Effector memory CD8-positive, alpha-beta T cell (primary cell): Measurements from ENCODE around the gene PTGDR.

Experiments
- ATAC-seq: fragments of 150-1000 bp; cut with Tn5 transposase; replicated peaks from 2 replicates; pipeline ENCODE4 v1.10.0; 2021; ENCODE audit warnings: mild to moderate bottlenecking, moderate library complexity
- DNase-seq, 3 experiments: peaks; one replicate each; pipeline ENCODE4 v3.0.0; 2021
- H3K27ac Mint-ChIP-seq, 2 donors: one replicate each; pipeline ENCODE4 v1.8.0; 2022; ENCODE audit warnings: mild to moderate bottlenecking in 2 of 2, mixed read lengths in 2 of 2, moderate library complexity in 2 of 2
- H3K27me3 Mint-ChIP-seq, 2 donors: one replicate each; pipeline ENCODE4 v1.8.0; 2022; ENCODE audit warnings: mixed read lengths in 2 of 2
- H3K36me3 Mint-ChIP-seq: one replicate; pipeline ENCODE4 v1.8.0; 2022; ENCODE audit warnings: mild to moderate bottlenecking, moderate library complexity, mixed read lengths; ENCODE audit not compliant: insufficient read depth
- H3K4me1 Mint-ChIP-seq, 2 donors: one replicate each; pipeline ENCODE4 v1.8.0; 2022; ENCODE audit warnings: low read depth in 2 of 2, mixed read lengths in 2 of 2
- H3K4me3 Mint-ChIP-seq, 2 donors: one replicate each; pipeline ENCODE4 v1.8.0; 2022; ENCODE audit warnings: mild to moderate bottlenecking in 2 of 2, mixed read lengths in 2 of 2, moderate library complexity in 2 of 2
- H3K9me3 Mint-ChIP-seq, 2 donors: one replicate each; pipeline ENCODE4 v1.8.0; 2022; ENCODE audit warnings: mixed read lengths in 2 of 2

Gene PTGDR

DNA sequence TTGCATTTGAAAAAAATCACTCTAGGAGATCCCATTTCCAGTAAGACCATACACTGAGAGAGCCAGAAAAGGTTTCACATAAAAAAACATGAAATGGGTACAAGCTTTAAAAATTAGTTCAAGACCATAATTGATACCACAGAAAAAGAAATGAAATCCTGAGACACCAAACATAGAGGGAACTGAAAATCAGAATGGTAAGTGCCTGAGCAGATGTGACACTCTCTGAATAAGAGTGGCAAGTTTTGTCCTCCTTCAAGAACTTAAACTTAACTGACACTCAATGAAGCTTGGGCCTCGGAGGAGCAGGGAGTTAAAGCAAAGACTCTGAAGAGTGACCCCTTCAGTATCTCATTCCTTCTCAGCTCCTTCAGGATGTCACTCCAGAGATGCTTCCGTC lies 23.2 kb upstream of the PTGDR start:
- Mint-ChIP-seq H3K36me3 (peaks cover 2% of the 10 kb centered on the region), H3K9me3 (peaks cover 0 to 5% of the 10 kb centered on the region in 2 donors), H3K27ac (no peak overlapping the region), H3K4me3 (no peak overlapping the region), H3K27me3 (no peaks in the 10 kb centered on the region), H3K4me1 (peaks cover 38 to 66% of the 10 kb centered on the region in 2 donors)
- ATAC-seq (no peak), DNase-seq (no peak)

DNA sequence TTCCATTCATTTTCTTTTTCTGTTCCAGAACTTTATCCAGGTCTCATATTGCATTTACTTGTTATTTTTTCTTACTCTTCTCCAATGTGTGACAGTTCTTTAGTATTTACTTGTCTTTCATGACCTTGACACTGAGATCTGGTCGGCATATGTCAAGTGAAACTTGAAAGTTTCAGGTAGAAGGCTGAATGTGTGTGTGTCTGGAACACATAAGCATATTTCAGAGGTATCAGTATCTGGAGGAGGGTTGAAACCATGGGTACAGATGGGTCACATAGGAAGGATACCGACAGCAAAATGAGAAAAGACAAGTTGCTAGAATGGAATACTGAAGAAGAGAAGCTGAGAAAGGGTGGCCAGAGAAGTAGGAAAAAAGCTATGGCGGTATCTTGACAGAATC lies 22.5 kb upstream of the PTGDR start:
- Mint-ChIP-seq H3K27me3 (no peaks in the 10 kb centered on the region), H3K4me1 (peaks cover 34 to 60% of the 10 kb centered on the region in 2 donors), H3K27ac (peak overlapping the region in 1 of 2 donors; percentile 3), H3K36me3 (peaks cover 2% of the 10 kb centered on the region), H3K9me3 (peaks cover 0 to 5% of the 10 kb centered on the region in 2 donors), H3K4me3 (no peak overlapping the region)
- DNase-seq (no peak), ATAC-seq (no peak)

DNA sequence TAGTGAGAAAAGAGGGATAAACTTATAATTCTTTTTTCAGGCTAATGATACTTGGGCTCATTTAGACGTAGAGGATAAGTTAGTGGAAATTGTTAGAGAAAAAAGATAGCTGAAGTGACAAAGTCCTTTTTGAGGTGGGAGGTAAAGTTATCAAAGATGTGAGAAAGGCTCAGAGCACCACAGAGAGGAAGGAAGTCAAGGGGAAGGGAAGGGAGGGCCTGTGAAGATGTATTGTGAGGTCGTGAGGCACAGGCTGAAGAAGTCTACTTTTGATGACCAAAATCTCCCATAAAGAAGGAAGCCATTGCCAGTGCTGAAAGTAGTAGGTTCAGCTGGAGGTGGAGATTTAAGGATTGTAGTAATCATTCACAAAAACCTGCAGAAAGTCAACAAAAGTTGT lies 19.4 kb upstream of the PTGDR start:
- peaks cover 2% of the 10 kb centered on the region for H3K36me3 Mint-ChIP-seq
- peak; percentile 99 for ATAC-seq
- DNase-seq: peak in 2 of 3 experiments; percentile 18 to 30
- H3K27ac Mint-ChIP-seq: peak overlapping the region; percentile 54 to 92
- peaks cover 0 to 4% of the 10 kb centered on the region in 2 donors for H3K9me3 Mint-ChIP-seq
- no peaks in the 10 kb centered on the region for H3K27me3 Mint-ChIP-seq
- H3K4me1 Mint-ChIP-seq: peaks cover 24 to 57% of the 10 kb centered on the region in 2 donors
- peak overlapping the region; percentile 40 to 55 for H3K4me3 Mint-ChIP-seq

DNA sequence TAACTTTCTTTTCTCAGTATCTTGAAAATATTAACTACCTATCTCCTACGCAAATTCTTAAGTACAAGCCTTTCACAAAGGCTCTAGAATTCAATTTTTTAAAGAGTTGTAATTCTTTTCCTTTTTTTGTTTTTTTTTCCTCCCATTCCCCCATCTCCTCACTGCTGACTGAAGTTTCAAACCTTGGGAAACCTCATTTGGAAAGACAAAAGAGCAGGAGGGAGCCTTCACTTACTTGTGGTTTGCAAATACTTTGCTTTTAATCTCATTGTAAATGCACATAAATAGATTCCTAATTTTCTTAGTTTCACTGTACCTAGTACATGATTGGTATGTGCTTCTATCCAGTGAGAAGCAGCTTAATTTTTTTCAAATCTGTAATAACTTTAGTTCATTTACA lies 15.8 kb upstream of the PTGDR start:
- Mint-ChIP-seq H3K4me3 (no peak overlapping the region), H3K36me3 (no peaks in the 10 kb centered on the region), H3K4me1 (peaks cover 24 to 44% of the 10 kb centered on the region in 2 donors), H3K9me3 (no peaks in the 10 kb centered on the region), H3K27ac (no peak overlapping the region), H3K27me3 (no peaks in the 10 kb centered on the region)
- ATAC-seq: no peak
- DNase-seq: no peak

DNA sequence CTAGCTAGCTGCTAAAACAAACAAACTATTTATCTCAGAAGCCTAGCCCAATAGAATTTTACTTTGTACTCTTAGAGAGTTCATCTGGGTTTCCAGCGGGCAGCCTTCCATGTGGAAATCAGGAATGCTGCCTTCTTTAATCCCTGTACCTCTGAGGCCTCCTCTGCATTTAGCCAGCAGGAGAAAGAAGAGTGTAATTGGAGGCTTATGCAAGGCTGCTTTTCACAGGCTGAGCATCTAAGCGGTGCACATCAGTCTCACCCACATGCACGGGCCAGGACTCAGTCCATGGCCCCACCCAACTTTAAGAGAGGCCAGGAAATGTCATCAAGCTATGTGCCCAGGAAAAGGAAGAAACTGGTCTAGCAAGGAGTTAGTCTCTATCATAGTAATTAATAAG lies 14.0 kb upstream of the PTGDR start:
- H3K4me3 Mint-ChIP-seq: no peak overlapping the region
- H3K9me3 Mint-ChIP-seq: no peaks in the 10 kb centered on the region

DNA sequence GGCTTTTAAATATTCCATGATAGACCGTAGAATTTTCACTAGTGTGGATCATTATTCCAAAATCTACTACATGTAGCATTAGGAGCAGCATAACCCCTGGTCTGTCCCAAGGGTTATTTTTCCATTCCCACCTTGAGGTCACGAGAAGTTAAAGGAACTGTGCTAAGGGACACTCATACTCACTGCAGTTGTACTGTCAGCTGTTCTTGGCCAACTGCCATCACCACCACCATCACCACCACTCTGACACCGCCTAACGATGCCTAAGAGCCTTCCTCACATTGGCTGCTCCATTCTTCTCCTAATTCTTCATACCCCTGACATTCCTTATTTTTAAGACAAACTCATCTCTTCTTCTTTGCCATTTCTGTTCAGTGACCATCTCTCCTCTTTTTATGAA lies 13.4 kb upstream of the PTGDR start:
- Mint-ChIP-seq H3K27ac (no peak overlapping the region), H3K27me3 (no peaks in the 10 kb centered on the region), H3K9me3 (no peaks in the 10 kb centered on the region), H3K4me3 (no peak overlapping the region), H3K4me1 (peaks cover 10 to 29% of the 10 kb centered on the region in 2 donors), H3K36me3 (no peaks in the 10 kb centered on the region)
- DNase-seq (no peak), ATAC-seq (no peak)

More for the DNA sequence above, 14.0 kb upstream of the PTGDR start:
- no peak overlapping the region for H3K27ac Mint-ChIP-seq
- no peaks in the 10 kb centered on the region for H3K27me3 Mint-ChIP-seq
- H3K4me1 Mint-ChIP-seq: peaks cover 7 to 26% of the 10 kb centered on the region in 2 donors
- ATAC-seq: no peak
- no peaks in the 10 kb centered on the region for H3K36me3 Mint-ChIP-seq
- DNase-seq: no peak

DNA sequence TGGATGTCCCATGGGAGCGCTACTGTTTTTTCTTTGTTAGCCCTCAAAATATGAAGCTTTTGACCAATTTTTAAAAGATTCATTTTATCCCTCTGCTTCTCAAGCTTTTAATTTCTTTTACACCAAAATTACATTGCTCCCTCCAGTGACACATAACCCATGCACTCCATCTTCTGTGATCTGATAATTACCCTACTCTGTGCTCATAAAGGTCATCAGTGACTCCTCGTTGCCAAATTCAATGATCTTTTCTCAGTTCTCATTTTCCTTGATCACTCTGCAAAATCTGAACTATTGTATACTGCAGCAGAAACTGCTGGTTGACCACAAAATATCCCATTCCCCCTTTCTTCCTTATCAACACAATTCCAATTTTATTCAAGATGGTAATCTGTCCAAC lies 8.7 kb upstream of the PTGDR start:
- Mint-ChIP-seq H3K4me3 (no peak overlapping the region), H3K27me3 (no peaks in the 10 kb centered on the region), H3K4me1 (peaks cover 25 to 44% of the 10 kb centered on the region in 2 donors), H3K9me3 (no peaks in the 10 kb centered on the region), H3K36me3 (no peaks in the 10 kb centered on the region), H3K27ac (peak overlapping the region in 1 of 2 donors; percentile 59)
- DNase-seq: no peak
- no peak for ATAC-seq

DNA sequence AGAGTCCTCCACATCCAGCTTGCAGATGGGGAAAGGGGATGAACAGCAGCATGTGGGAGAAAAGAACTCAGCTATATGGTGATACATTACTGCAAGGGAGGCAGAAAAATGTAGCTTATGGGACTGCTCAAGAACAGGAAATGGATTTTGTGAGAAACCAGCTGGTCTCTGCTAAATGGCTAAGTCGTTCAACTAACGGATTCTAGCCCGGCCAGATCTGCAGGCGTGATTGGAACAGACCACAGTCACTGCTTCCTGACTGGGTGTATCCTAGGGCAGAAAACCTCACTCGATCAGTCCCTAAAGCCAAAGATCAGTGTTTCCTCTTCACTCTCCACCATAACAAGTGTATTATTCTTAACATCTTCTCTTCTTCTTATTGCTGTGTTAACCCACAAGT lies 8.1 kb upstream of the PTGDR start:
- ATAC-seq: peak; percentile 52
- H3K4me3 Mint-ChIP-seq: peak overlapping the region; percentile 6 to 37
- no peaks in the 10 kb centered on the region for H3K36me3 Mint-ChIP-seq
- no peaks in the 10 kb centered on the region for H3K27me3 Mint-ChIP-seq
- H3K4me1 Mint-ChIP-seq: peaks cover 27 to 46% of the 10 kb centered on the region in 2 donors
- no peaks in the 10 kb centered on the region for H3K9me3 Mint-ChIP-seq
- no peak for DNase-seq
- peak overlapping the region; percentile 24 to 59 for H3K27ac Mint-ChIP-seq

DNA sequence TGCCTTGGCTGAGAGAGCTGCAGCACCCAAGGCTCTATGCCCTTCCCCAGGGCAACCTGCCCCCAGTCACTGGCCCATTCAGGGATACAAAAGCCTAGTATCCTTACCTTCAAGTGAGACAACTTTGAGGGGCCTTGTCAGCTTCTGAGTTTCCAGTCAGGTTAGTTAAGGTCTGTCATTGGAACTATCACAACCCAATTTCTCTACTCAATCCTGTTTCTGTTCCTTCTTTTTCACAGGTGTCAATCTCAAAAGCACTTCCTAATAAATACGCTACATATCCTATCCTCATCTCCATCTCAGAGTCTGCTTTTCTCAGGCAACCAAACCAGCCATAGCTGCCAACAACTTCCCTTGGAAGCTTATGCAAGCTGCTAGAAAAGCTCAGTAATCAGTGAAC lies 4.9 kb upstream of the PTGDR start:
- peaks cover 54 to 72% of the 10 kb centered on the region in 2 donors for H3K4me1 Mint-ChIP-seq
- no peak for ATAC-seq
- H3K27ac Mint-ChIP-seq: no peak overlapping the region

DNA sequence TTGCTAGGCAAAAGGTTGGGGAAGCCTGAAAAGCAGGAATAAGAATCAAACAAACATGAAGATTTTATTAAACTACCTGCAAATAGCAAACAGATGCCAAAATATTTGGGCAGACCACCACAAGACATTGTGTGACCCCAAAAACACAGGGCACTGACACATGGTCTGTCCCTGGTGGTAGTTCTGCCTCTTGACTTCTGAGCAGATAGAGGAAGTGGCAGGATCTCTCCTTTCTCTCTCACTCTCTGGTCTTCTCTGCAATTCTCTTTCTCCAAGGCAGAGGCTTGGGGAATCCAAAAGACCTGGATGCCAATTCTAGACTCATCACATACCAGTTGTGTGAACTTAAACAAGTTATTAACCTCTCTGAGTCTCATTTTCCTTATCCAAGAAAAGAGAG lies 4.3 kb upstream of the PTGDR start:
- no peaks in the 10 kb centered on the region for H3K9me3 Mint-ChIP-seq
- no peak for DNase-seq
- H3K27me3 Mint-ChIP-seq: no peaks in the 10 kb centered on the region
- no peak overlapping the region for H3K4me3 Mint-ChIP-seq
- H3K4me1 Mint-ChIP-seq: peaks cover 55 to 75% of the 10 kb centered on the region in 2 donors
- ATAC-seq: no peak
- no peak overlapping the region for H3K27ac Mint-ChIP-seq
- peaks cover 3% of the 10 kb centered on the region for H3K36me3 Mint-ChIP-seq

More for the DNA sequence above, 4.9 kb upstream of the PTGDR start:
- Mint-ChIP-seq H3K36me3 (peaks cover 3% of the 10 kb centered on the region), H3K9me3 (no peaks in the 10 kb centered on the region), H3K27me3 (no peaks in the 10 kb centered on the region), H3K4me3 (no peak overlapping the region)
- no peak for DNase-seq

DNA sequence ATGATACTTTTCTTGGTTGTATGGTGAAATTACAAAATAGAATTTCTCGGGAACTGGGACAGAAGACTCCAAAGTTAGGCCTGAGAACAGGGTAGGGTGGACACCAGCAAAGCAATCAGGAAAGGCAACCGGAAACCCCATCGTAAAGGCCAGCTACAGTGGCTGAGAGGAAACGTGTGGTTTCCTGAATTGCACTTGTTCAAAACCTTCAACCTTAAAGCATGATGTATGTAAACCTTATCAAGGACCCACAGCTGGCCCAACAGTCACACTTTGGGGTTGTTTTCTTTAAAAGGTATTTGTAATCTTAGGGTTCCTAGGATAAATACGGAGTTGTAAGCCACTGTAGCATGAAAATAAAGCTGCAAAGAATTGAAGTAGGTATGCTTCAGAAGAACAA lies 2.2 kb upstream of the PTGDR start:
- DNase-seq (no peak), ATAC-seq (no peak)
- peak overlapping the region; percentile 93 to 99 for H3K4me3 Mint-ChIP-seq
- peaks cover 43 to 65% of the 10 kb centered on the region in 2 donors for H3K4me1 Mint-ChIP-seq
- H3K27ac Mint-ChIP-seq: peak overlapping the region; percentile 91 to 95
- H3K36me3 Mint-ChIP-seq: peaks cover 3% of the 10 kb centered on the region
- H3K27me3 Mint-ChIP-seq: no peaks in the 10 kb centered on the region
- H3K9me3 Mint-ChIP-seq: no peaks in the 10 kb centered on the region

DNA sequence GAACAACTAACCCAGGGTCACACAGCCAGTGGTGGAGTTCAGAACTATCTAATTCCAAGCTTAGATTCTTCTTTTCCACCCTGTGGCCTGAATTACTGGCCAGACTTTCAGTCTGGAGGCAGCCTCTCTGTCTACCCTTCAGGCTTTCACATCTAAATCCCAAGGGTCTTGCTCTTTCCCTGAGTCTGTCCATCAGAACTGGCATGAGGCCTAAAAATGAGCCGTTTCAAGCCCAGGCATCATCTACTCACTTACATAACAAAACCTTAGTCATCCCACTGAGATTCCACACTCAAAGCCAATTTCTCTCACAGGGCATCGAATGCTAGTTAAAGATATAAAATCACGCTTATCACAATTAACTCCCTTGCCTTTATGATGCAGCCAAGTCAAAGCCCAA lies 1.3 kb upstream of the PTGDR start:
- no peaks in the 10 kb centered on the region for H3K9me3 Mint-ChIP-seq
- peaks cover 41 to 65% of the 10 kb centered on the region in 2 donors for H3K4me1 Mint-ChIP-seq
- peak overlapping the region; percentile 91 to 95 for H3K27ac Mint-ChIP-seq
- peak overlapping the region; percentile 93 to 99 for H3K4me3 Mint-ChIP-seq
- H3K27me3 Mint-ChIP-seq: no peaks in the 10 kb centered on the region
- no peak for DNase-seq
- peaks cover 6% of the 10 kb centered on the region for H3K36me3 Mint-ChIP-seq
- ATAC-seq: no peak

DNA sequence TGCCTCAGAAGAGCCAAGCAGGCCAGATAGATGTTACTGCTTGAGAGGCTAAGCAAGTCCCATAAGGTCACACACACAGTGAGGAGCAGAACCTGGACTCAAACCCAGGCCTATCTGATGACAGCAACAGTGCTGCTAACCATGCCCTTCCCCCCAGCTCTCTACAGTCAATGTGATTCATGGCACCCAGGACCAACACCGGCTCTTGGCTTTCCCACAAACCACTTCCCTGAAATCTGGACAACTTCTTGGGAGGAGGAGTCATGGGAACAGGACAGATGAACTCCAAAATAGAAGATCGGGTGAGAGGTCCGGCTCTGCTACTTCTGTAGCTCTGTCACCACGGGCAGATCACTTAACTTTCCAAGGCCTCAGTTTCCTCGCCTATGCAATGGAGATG lies 716 bp upstream of the PTGDR start:
- peak overlapping the region; percentile 93 to 99 for H3K4me3 Mint-ChIP-seq
- H3K4me1 Mint-ChIP-seq: peaks cover 43 to 69% of the 10 kb centered on the region in 2 donors
- H3K36me3 Mint-ChIP-seq: peaks cover 6% of the 10 kb centered on the region
- H3K27me3 Mint-ChIP-seq: no peaks in the 10 kb centered on the region
- DNase-seq: no peak
- H3K9me3 Mint-ChIP-seq: no peaks in the 10 kb centered on the region
- ATAC-seq: no peak
- peak overlapping the region; percentile 91 to 95 for H3K27ac Mint-ChIP-seq

DNA sequence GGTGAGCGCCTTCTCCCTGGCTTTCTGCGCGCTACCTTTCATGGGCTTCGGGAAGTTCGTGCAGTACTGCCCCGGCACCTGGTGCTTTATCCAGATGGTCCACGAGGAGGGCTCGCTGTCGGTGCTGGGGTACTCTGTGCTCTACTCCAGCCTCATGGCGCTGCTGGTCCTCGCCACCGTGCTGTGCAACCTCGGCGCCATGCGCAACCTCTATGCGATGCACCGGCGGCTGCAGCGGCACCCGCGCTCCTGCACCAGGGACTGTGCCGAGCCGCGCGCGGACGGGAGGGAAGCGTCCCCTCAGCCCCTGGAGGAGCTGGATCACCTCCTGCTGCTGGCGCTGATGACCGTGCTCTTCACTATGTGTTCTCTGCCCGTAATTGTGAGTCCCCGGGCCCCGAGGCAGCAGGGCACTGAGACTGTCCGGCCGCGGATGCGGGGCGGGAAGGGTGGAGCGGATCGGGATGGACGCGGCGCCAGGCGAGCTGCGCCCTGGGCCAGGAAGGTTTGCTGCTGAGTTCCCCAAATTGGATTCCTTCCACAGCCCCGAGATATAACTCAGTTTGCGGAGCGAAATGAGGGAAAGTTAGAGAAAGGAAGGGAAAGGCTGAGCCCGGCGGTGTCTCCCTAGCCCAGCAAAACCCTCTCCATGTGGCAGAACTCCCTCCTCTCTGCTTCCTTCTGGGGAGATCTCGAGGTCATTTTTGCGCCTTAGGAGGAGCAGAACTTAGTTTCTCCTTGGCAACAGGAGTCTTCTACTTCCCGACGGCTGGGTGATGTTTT lies 972 bp downstream of the PTGDR start:
- ATAC-seq: peak; percentile 50

More for the DNA sequence above, 972 bp downstream of the PTGDR start:
- Mint-ChIP-seq H3K36me3 (peaks cover 12% of the 10 kb centered on the region), H3K4me3 (peak overlapping the region; percentile 93 to 99), H3K27ac (peak overlapping the region; percentile 91 to 95), H3K4me1 (peaks cover 56 to 74% of the 10 kb centered on the region in 2 donors), H3K9me3 (no peaks in the 10 kb centered on the region), H3K27me3 (no peaks in the 10 kb centered on the region)
- peak; percentile 30 to 43 (median 31) for DNase-seq
